B cell (primary cell): ENCODE measurements around the gene ITGA6.

Experiments
- CTCF ChIP-seq: fragments of 200-600 bp; IDR thresholded peaks from one replicate; pipeline ENCODE4 v1.8.0; 2022; ENCODE audit warnings: antibody characterized with exemption, mild to moderate bottlenecking
- EZH2 ChIP-seq: IDR thresholded peaks from 2 replicates; pipeline ENCODE4 v1.6.1; 2012; ENCODE audit warnings: borderline replicate concordance, low read depth, mild to moderate bottlenecking, moderate library complexity, low read length; ENCODE audit not compliant: insufficient read depth, poor library complexity, severe bottlenecking

DNA sequence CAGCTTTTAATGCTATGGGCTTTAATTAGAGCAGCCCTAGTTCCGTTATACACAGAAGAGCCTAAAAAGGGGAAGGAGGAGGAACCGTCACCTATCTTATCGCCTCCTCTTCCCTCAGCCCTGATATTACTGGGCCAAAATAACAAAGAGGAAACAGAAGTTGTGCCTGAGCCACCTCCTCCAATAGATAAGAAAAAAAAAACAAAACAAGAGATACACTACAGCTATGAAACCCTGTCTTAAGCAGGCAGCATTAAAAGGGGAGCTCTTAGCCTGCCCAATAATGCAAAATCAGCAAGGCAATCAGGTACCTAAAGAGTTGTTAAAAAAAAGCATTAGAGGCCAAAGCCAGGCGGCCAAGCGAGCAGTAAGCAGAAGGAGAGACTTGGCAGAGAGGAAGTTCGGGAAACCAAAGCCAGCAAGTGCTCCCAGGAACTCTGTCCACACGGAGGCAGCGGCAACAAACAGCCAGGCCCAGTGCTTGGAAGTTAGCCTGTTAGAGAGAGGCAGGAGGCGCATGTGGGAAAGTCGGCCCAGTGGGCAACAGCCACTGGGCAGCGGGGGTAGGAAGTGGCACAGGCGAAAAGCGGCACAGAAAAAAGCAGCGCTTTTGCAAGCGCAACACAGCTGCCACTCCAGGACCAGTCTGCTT lies 86.7 kb downstream of the ITGA6 start:
- TF ChIP-seq CTCF (no peak), EZH2 (no peak)
